ENCODE results near the gene BRMS1.
"Not testable (repeated sequence)": the region's sequence is repeated elsewhere in the genome, so short reads cannot be mapped to it uniquely, and the experiment has no call there.

The BRMS1 gene, protein sequence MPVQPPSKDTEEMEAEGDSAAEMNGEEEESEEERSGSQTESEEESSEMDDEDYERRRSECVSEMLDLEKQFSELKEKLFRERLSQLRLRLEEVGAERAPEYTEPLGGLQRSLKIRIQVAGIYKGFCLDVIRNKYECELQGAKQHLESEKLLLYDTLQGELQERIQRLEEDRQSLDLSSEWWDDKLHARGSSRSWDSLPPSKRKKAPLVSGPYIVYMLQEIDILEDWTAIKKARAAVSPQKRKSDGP

DNA sequence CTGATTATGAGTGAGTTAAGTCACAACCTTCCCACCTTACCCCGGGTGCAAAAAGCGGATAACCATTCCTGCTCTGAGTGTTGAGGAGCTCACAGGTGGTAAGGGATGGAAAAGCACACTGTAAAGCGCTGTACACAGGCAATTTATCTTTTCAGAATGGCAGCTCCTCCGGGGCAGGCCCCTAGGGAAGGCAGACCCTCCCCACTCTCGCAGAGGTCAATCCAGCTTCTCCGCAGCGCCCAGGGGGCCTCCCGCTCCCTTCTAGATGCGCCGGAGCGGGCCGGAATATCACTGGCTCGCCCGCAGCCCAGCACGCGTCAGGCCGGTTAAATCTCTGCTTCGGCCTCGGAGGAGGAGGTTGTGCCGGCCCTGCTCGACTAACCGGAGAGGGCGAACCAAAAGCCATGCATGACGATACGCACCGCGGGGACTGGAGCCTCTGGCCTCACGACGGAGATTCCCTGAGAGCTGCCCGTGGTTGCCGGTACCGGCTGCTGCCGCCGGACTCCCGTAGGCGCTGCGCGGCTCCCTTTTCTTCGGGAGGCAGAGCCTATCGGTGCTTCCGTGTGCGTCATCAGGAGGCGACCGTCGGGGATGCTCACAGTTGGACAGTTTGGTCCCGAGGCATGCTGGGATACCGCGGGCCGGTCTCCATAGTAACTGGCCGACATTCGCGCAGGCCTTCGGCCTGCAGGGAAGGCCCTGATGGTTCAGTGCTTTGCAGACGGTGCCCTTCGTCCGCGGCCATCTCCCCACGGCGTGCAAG lies at the start of gene BRMS1:
TSS of gene BRMS1 (minus strand) at position 555 of the 766 bp plus-strand sequence. CDS start 2,870 bp downstream, outside the sequence.
- peak; percentile 95 for DNase-seq (ENCODE audit: low spot score)

- DNase-seq (ENCODE audit: low spot score), result no peak
These were observed 49.0 kb upstream of the BRMS1 start for GRCh38 chr11:66393954-66394353.

DNA sequence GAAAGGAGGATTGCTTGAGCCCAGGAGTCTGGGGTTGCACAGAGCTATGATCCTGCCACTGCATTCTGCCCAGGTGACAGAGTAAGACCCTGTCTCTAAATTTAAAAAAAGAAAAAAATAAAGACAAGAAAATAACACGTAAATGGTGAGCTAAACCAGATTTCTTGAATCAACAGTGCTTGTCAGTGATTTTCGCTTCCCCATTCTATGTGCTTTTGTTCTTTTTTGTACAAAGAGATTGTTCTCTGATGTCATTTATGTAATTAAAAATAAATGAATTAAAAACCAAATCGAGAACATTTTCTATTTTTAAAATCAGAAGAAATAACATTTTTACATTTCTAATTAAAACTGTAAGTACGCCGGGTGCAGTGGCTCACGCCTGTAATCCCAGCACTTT lies 46.4 kb upstream of the BRMS1 start:
- no peak for DNase-seq (ENCODE audit: low spot score)

- DNase-seq (ENCODE audit: low spot score), result peak; percentile 73
These were observed 44.0 kb upstream of the BRMS1 start for GRCh38 chr11:66388780-66389386.

DNA sequence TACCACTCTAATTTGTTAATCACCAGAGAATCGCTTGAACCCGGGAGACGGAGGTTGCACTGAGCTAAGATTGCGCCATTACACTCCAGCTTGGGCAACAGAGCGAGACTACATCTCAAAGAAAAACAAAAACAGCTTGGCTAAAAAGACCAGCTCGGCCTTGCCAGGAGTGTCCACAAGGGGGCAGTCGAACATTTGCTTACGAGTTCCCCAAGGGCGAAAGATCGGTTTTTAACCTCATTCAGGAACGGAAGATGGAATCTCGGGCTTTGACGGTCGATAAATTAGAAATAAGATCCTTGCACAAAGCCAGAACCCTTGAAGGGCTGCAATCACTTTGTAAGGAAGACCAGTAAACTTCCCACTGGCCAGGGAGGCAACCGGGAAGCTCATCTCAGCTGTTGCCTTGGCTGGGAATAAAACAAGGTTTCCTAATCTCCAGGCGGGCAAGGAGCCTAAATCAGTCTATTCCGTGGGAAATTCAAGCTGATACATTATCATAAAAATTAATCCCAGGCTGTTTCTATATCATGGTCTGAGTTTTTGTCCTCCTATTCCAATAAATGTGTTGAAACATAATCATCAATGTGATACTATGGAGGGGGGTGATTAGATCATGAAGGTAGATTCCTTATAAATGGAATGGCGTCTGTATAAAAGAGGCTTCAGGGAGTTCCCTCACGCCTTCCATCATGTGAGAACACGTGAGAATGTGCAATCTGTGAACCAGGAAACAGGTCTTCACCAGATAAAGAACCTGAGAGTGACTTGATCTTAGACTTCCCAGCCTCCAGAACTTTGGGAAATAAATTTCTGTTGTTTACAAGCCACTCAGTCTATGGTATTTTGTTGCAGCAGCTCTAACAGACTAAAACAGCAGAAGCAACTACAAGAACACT lies 41.5 kb upstream of the BRMS1 start:
- DNase-seq (ENCODE audit: low spot score), result peak; percentile 81

DNA sequence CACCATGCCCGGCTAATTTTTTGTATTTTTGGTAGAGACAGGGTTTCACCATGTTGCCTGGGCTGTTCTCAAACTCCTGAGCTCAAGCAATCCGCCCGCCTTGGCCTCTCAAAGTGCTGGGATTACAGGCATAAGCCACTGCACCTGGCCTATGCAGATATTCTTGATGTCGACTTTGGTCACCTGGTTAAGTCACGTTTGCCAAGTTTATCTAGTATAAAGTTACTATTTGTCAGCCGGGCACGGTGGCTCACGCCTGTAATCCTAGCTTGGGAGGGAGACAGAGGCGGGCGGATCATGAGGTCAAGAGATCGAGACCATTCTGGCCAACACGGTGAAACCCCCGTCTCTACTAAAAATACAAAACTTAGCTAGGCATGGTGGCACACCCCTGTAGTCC lies 39.4 kb upstream of the BRMS1 start:
- DNase-seq (ENCODE audit: low spot score), result not testable (repeated sequence)

DNA sequence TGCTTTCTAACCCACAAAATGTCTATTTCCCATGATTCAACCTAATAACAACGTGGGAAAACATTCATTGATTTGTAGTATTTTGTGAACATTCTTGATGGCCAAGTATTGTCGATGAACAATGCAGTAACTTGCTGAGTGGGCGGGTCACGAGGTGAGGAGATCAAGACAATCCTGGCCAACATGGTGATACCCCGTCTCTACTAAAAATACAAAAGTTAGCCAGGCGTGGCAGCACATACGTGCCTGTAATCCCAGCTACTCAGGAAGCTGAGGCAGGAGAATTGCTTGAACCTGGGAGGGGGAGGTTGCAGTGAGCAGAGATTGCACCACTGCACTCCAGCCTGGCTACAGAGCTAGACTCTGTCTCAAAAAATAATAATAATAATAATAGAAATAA lies 35.4 kb upstream of the BRMS1 start:
- DNase-seq (ENCODE audit: low spot score), result not testable (repeated sequence)

- DNase-seq (ENCODE audit: low spot score), result not testable (repeated sequence)
These were observed 28.9 kb upstream of the BRMS1 start for GRCh38 chr11:66373690-66374287.

GRCh38 chr11:66373265-66373664 lies 28.4 kb upstream of the BRMS1 start:
- DNase-seq (ENCODE audit: low spot score), result no peak

DNA sequence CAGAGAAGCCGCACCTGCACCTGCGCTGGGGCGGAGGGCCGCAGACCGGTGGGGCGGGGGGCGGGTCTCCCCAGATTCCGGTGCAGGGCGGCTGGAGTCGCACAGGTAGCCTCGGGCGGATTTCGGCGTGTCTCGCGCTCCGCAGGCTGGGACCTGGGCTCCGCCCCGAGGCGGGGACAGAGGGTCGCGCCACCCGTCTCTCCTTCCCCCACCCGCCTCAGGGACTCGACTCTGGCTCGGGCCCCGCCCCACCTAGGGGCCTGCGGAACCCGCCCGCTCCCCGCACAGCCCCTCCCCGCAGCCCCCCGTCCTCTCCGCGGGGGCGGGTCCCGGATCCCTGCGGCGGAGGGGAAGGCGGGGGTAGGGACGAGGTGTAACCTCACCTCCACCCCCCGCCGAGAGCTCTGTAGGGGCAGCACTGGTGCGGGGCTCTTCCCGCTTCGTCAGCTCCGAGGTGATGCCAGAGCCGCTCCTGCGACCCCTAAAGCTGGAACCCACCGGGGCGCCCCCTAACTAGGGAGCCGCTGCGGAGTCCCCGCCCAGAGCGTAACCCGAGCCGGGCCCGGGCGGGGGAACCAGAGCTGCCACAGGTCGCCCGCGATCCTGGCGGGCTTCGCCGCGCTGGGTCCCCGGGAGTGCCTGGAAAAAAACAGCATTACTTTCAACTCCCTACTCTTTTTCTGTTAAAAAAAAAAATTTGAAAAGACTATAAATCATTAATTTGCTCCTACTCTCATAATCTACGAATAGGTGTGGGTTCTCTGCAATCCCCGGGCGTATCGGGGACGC lies 26.9 kb upstream of the BRMS1 start, which contains the start of gene SLC29A2:
TSS of gene SLC29A2 (minus strand) at position 134 of the 789 bp plus-strand sequence. CDS start 169 bp downstream, outside the sequence.
- peak; percentile 48 for DNase-seq (ENCODE audit: low spot score)

DNA sequence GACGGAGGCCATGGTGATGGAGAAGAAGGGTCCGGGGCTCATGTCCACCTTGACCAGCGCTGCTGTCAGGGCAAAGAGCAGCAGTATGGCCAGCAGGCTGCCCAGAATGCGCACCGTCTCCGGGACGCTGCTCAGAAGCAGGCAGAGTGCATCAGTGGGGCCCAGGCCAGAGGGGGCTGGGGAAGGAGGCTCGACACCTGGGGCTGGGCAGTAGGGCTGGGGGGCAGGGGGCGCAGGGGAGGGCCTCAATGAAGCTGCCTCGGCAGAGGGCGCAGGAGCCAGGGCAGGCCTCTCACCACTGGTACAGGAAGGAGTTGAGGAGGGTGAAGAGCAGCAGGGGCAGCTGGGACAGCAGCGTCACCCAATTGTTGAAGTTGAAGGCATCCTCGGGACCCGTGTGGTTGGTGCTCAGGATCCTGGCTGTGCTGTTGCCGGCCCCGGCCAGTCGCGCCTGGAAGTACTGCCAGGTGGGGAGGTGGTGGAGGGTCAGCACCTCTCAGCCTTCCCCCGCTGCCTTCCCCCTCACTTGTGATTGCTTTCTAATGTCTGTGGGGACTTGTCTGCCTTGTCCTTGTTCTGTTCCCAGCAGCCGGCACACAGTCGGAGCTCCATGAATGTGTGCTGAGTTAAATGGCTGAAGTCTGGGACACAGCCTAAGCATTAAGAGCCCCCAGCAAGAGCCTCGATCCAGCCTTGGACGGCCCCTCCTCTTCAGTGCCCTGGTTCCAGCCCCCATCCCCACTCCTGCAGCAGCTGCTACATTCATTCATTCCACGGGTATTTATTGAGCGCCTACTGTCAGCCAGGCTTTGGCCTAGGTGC lies 24.4 kb upstream of the BRMS1 start:
- no peak for DNase-seq (ENCODE audit: low spot score)

DNA sequence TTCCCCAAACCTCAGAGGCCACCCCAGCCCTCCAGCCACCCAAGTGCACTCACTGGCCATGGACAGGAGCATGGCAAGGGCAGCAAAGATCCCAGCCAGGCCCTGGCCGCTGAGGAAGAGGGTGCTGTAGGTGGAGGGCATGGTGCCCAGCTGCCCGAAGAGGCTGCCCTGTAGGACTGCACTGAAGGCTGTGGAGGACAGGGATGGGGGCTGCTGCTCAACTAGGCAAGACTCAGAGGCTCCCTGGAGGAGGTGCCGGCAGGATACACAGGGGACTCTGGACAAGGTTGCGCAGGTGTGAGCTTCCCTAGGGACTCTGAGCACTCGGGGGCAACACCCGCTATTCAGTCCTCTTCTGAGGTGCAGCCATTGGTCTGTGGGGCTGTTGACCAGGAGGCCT lies 23.6 kb upstream of the BRMS1 start:
- DNase-seq (ENCODE audit: low spot score), result no peak

DNA sequence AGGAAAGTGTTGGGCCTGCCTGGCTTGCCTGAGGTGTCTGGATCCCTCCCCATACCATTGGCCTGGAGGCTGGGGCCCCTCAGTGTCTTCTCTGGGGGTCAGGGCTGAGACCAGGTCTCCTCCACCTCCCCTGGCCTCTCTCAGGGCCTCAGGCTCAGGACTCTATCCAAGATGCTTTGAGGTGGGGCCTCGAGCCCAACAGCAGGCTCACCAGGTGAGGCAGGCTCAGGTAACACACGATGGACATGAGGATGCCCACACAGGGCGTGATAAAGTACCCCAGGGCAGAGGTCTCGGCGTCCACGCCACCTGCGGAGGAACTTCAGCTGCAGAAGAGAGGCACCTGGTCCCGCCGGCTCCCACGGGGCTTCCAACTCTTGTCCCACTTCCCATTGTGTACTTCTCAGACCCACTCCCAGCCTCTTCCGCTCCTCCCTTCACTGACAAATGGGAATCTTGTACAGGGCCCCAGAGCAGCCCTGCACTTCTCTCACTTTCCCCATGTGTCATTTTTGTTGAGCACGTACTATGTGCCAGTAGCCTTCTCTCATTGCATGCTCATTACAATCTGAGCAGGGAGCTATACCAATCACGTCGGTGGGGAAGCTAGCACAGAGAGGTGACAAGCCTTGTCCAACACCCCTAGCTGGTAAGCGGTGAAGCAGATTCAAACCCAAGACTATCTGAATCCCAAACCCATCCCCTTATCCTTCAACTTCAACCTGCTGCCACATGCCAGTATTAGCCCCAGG lies 22.8 kb upstream of the BRMS1 start:
- DNase-seq (ENCODE audit: low spot score), result no peak

- DNase-seq (ENCODE audit: low spot score), result no peak
These were observed 22.1 kb upstream of the BRMS1 start for GRCh38 chr11:66366844-66367477.

GRCh38 chr11:66365711-66366619 lies 21.1 kb upstream of the BRMS1 start:
- DNase-seq (ENCODE audit: low spot score), result no peak

- no peak for DNase-seq (ENCODE audit: low spot score)
These were observed 20.3 kb upstream of the BRMS1 start for GRCh38 chr11:66365166-66365565.

- DNase-seq (ENCODE audit: low spot score), result peak; percentile 49
These were observed 19.1 kb upstream of the BRMS1 start for GRCh38 chr11:66363805-66364535.

All from GM03348 (cell line).